ENCODE results near the gene RFNG.

Gene RFNG

DNA sequence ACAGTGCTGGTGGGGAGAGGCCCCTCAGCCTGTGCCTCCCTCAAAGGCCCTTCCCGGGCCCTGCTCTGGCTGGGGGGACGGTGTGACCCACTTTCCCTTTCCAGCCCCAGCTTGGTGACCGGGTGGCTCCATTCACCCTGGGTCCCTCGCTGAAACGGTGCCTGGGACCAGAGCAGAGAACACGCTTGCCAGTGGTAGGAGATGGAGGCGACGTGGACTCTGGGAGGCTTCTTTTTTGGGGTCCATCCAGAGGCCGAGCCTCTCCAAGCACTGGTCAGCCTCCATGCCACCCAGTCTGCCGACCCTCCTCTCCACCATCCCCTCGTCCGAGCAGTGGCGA is 36.7 kb downstream of the RFNG start:
- Histone ChIP-seq H3K4me1 (ENCODE audit: control insufficient read depth in 1 of 2, insufficient read depth in 2 of 2, low read length in 2 of 2) (peaks cover 17 to 18% of the 10 kb centered on the region in 2 experiments), H2BK120ac (ENCODE audit: insufficient read depth, low read length, poor library complexity) (no peak overlapping the region), H2BK12ac (ENCODE audit: low read length) (no peak overlapping the region), H3K4me2 (ENCODE audit: low read length) (no peak overlapping the region), H4K8ac (ENCODE audit: low read depth, low read length) (no peak overlapping the region), H3K18ac (ENCODE audit: low read length) (no peak overlapping the region), H3K27ac (ENCODE audit: low read depth, low read length) (no peak overlapping the region), H3K79me1 (ENCODE audit: low read length) (peaks cover 13% of the 10 kb centered on the region), H3K9ac (ENCODE audit: low read length) (no peak overlapping the region), H2BK5ac (ENCODE audit: low read depth, low read length, poor library complexity) (no peak overlapping the region), H3K4me3 (ENCODE audit: low read depth, low read length) (no peak overlapping the region), H2AK5ac (ENCODE audit: low read length) (no peak overlapping the region), H3K9me3 (ENCODE audit: insufficient read depth, low read depth, low read length) (peaks cover 2% of the 10 kb centered on the region), H3K27me3 (ENCODE audit: insufficient read depth, low read length) (no peaks in the 10 kb centered on the region), H3K14ac (ENCODE audit: low read length) (no peak overlapping the region), H3K4ac (ENCODE audit: low read depth, low read length) (no peak overlapping the region), H3K79me2 (ENCODE audit: control insufficient read depth, insufficient read depth, low read length, poor library complexity) (peaks cover 2% of the 10 kb centered on the region), H3K23ac (ENCODE audit: low read length) (no peak overlapping the region), H3K36me3 (ENCODE audit: control insufficient read depth in 1 of 2, insufficient read depth in 2 of 2, low read length in 2 of 2) (peaks cover 20 to 23% of the 10 kb centered on the region in 2 experiments), H4K12ac (ENCODE audit: low read depth, low read length) (no peak overlapping the region), H2AFZ (ENCODE audit: insufficient read depth, low read length, poor library complexity) (no peak overlapping the region), H4K91ac (ENCODE audit: low read depth, low read length) (no peak overlapping the region)
- no CpG with 5 or more reads among the region's 13 CpGs for WGBS (ENCODE audit: extremely low coverage, insufficient coverage, insufficient read length)
- DNase-seq: no peak

DNA sequence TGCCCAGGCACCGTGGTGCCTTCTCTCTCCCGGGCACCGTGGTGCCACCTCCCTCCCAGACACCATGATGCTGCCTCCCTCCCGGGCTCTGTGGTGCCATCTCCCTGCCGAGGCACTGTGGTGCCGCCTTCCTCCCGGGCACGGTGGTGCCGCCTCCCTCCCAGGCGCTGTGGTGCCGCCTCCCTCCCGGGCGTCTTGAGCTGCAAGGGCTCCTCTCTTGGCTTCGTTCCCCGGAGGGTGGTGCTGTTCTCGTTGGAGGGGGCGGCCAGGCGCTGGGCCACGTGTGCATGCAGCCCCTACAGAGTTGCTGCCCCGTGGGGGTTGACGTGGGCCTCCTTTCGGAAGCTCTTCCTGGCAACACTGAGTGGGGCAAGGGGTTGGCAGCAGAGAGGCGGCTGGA is 37.2 kb downstream of the RFNG start:
- Histone ChIP-seq H2BK5ac (ENCODE audit: low read depth, low read length, poor library complexity) (no peak overlapping the region), H3K4me1 (ENCODE audit: control insufficient read depth in 1 of 2, insufficient read depth in 2 of 2, low read length in 2 of 2) (peaks cover 17 to 18% of the 10 kb centered on the region in 2 experiments), H3K79me1 (ENCODE audit: low read length) (peaks cover 13% of the 10 kb centered on the region), H2BK120ac (ENCODE audit: insufficient read depth, low read length, poor library complexity) (no peak overlapping the region), H3K79me2 (ENCODE audit: control insufficient read depth, insufficient read depth, low read length, poor library complexity) (peaks cover 2% of the 10 kb centered on the region), H2AK5ac (ENCODE audit: low read length) (peak overlapping the region; percentile 11), H4K12ac (ENCODE audit: low read depth, low read length) (no peak overlapping the region), H3K27ac (ENCODE audit: low read depth, low read length) (no peak overlapping the region), H3K4me3 (ENCODE audit: low read depth, low read length) (no peak overlapping the region), H3K14ac (ENCODE audit: low read length) (no peak overlapping the region), H3K4ac (ENCODE audit: low read depth, low read length) (no peak overlapping the region), H2BK12ac (ENCODE audit: low read length) (no peak overlapping the region), H3K27me3 (ENCODE audit: insufficient read depth, low read length) (no peaks in the 10 kb centered on the region), H3K9ac (ENCODE audit: low read length) (no peak overlapping the region), H4K8ac (ENCODE audit: low read depth, low read length) (no peak overlapping the region), H3K23ac (ENCODE audit: low read length) (no peak overlapping the region), H3K18ac (ENCODE audit: low read length) (no peak overlapping the region), H4K91ac (ENCODE audit: low read depth, low read length) (no peak overlapping the region), H2AFZ (ENCODE audit: insufficient read depth, low read length, poor library complexity) (no peak overlapping the region), H3K36me3 (ENCODE audit: control insufficient read depth in 1 of 2, insufficient read depth in 2 of 2, low read length in 2 of 2) (peaks cover 20 to 24% of the 10 kb centered on the region in 2 experiments), H3K4me2 (ENCODE audit: low read length) (no peak overlapping the region), H3K9me3 (ENCODE audit: insufficient read depth, low read depth, low read length) (peaks cover 2% of the 10 kb centered on the region)
- no peak for DNase-seq
- WGBS (ENCODE audit: extremely low coverage, insufficient coverage, insufficient read length): no CpG with 5 or more reads among the region's 23 CpGs

DNA sequence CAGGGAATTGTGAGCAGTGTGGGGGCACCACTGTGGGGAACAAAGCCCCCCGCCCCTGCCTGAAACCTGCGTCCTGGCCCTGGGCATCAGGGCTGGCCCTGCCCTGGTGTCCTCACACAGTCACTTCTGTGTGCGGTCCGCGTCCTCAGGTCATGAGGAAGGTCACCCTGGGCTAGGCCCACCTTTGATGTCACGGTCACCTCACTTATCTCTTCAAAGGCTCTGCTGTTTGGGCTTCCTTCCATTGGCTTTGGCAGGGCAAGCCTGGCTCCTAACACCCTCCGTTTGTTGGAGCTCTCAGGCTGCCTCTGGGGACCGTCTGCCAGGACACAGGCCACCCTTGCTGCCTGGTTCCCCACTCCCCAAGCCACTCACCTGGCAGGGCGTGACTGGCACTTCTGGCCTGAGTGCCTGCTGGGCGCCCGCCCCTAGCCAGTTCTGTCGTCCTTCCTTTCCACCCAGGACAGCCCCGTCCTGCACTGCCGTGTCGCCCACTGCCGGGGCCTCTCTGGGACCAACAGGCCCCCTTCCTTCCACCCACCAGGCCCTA is 37.8 kb downstream of the RFNG start:
- peaks cover 18 to 22% of the 10 kb centered on the region in 2 experiments for H3K36me3 ChIP-seq (ENCODE audit: control insufficient read depth in 1 of 2, insufficient read depth in 2 of 2, low read length in 2 of 2)
- H3K27ac ChIP-seq (ENCODE audit: low read depth, low read length): no peak overlapping the region
- H3K4me3 ChIP-seq (ENCODE audit: low read depth, low read length): no peak overlapping the region
- H3K4me2 ChIP-seq (ENCODE audit: low read length): no peak overlapping the region
- H3K4ac ChIP-seq (ENCODE audit: low read depth, low read length): no peak overlapping the region
- DNase-seq: no peak
- peak overlapping the region; percentile 31 for H2AK5ac ChIP-seq (ENCODE audit: low read length)
- H3K79me1 ChIP-seq (ENCODE audit: low read length): peaks cover 13% of the 10 kb centered on the region
- peaks cover 2% of the 10 kb centered on the region for H3K9me3 ChIP-seq (ENCODE audit: insufficient read depth, low read depth, low read length)
- H3K9ac ChIP-seq (ENCODE audit: low read length): no peak overlapping the region
- no peaks in the 10 kb centered on the region for H3K27me3 ChIP-seq (ENCODE audit: insufficient read depth, low read length)
- peak overlapping the region; percentile 5 for H3K14ac ChIP-seq (ENCODE audit: low read length)
- H4K12ac ChIP-seq (ENCODE audit: low read depth, low read length): no peak overlapping the region
- no peak overlapping the region for H2BK5ac ChIP-seq (ENCODE audit: low read depth, low read length, poor library complexity)
- H2AFZ ChIP-seq (ENCODE audit: insufficient read depth, low read length, poor library complexity): no peak overlapping the region
- H3K18ac ChIP-seq (ENCODE audit: low read length): peak overlapping the region; percentile 10
- H3K4me1 ChIP-seq (ENCODE audit: control insufficient read depth in 1 of 2, insufficient read depth in 2 of 2, low read length in 2 of 2): peaks cover 17 to 18% of the 10 kb centered on the region in 2 experiments
- H4K91ac ChIP-seq (ENCODE audit: low read depth, low read length): peak overlapping the region; percentile 45
- WGBS (ENCODE audit: extremely low coverage, insufficient coverage, insufficient read length): no CpG with 5 or more reads among the region's 16 CpGs
- H3K79me2 ChIP-seq (ENCODE audit: control insufficient read depth, insufficient read depth, low read length, poor library complexity): peaks cover 2% of the 10 kb centered on the region
- H2BK12ac ChIP-seq (ENCODE audit: low read length): peak overlapping the region; percentile 6
- H4K8ac ChIP-seq (ENCODE audit: low read depth, low read length): no peak overlapping the region
- peak overlapping the region; percentile 37 for H2BK120ac ChIP-seq (ENCODE audit: insufficient read depth, low read length, poor library complexity)
- H3K23ac ChIP-seq (ENCODE audit: low read length): no peak overlapping the region

- H2BK5ac ChIP-seq (ENCODE audit: low read depth, low read length, poor library complexity): no peak overlapping the region
- no peak overlapping the region for H3K4me3 ChIP-seq (ENCODE audit: low read depth, low read length)
- peak overlapping the region; percentile 45 for H4K91ac ChIP-seq (ENCODE audit: low read depth, low read length)
- no peak overlapping the region for H2AFZ ChIP-seq (ENCODE audit: insufficient read depth, low read length, poor library complexity)
- H3K36me3 ChIP-seq (ENCODE audit: control insufficient read depth in 1 of 2, insufficient read depth in 2 of 2, low read length in 2 of 2): peaks cover 13 to 18% of the 10 kb centered on the region in 2 experiments
- peak overlapping the region; percentile 37 for H2BK120ac ChIP-seq (ENCODE audit: insufficient read depth, low read length, poor library complexity)
- peak overlapping the region; percentile 49 for H3K14ac ChIP-seq (ENCODE audit: low read length)
- H3K4me2 ChIP-seq (ENCODE audit: low read length): no peak overlapping the region
- H4K12ac ChIP-seq (ENCODE audit: low read depth, low read length): no peak overlapping the region
- DNase-seq: peak in 1 of 2 donors; percentile 62
- H2AK5ac ChIP-seq (ENCODE audit: low read length): peak overlapping the region; percentile 46
- peak overlapping the region; percentile 6 for H2BK12ac ChIP-seq (ENCODE audit: low read length)
- peaks cover 13% of the 10 kb centered on the region for H3K79me1 ChIP-seq (ENCODE audit: low read length)
- peaks cover 2% of the 10 kb centered on the region for H3K9me3 ChIP-seq (ENCODE audit: insufficient read depth, low read depth, low read length)
- H4K8ac ChIP-seq (ENCODE audit: low read depth, low read length): peak overlapping the region; percentile 39
- H3K23ac ChIP-seq (ENCODE audit: low read length): no peak overlapping the region
- H3K79me2 ChIP-seq (ENCODE audit: control insufficient read depth, insufficient read depth, low read length, poor library complexity): peaks cover 2% of the 10 kb centered on the region
- H3K9ac ChIP-seq (ENCODE audit: low read length): no peak overlapping the region
- no CpG with 5 or more reads among the region's 22 CpGs for WGBS (ENCODE audit: extremely low coverage, insufficient coverage, insufficient read length)
- H3K18ac ChIP-seq (ENCODE audit: low read length): peak overlapping the region; percentile 10
- H3K4me1 ChIP-seq (ENCODE audit: control insufficient read depth in 1 of 2, insufficient read depth in 2 of 2, low read length in 2 of 2): peaks cover 17 to 18% of the 10 kb centered on the region in 2 experiments
- no peak overlapping the region for H3K4ac ChIP-seq (ENCODE audit: low read depth, low read length)
- H3K27ac ChIP-seq (ENCODE audit: low read depth, low read length): peak overlapping the region; percentile 8
- no peaks in the 10 kb centered on the region for H3K27me3 ChIP-seq (ENCODE audit: insufficient read depth, low read length)
Observed at GRCh38 chr17:82013341-82013740, 38.3 kb downstream of the RFNG start.

Measured in trophoblast cell (in vitro differentiated cells and primary cell).